ENCODE data around the gene ZNF221.

The ZNF221 gene

GRCh38 chr19:43960411-43960810 is 9.4 kb downstream of the ZNF221 start:
- no peak for DNase-seq

GRCh38 chr19:43966079-43966694 is 15.2 kb downstream of the ZNF221 start:
- no peak for DNase-seq

DNA sequence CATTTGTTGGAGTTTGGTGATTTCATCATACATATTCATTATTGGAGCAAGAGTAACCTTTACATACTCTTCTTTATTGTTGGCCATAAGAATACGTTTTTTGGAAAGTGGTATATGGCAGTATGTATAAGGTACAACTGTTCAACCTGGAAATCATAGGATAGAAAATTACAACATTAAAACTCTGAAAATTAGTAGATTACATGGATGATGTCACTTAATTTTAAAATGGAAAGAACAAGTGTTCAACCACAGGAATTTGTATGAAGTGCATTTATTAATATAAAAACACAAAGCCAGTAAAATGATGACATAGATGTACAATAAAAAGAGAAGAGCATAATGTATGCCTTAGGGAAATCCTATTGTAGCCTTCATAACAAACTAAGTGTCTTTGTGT is 25.7 kb downstream of the ZNF221 start:
- DNase-seq, result no peak

DNA sequence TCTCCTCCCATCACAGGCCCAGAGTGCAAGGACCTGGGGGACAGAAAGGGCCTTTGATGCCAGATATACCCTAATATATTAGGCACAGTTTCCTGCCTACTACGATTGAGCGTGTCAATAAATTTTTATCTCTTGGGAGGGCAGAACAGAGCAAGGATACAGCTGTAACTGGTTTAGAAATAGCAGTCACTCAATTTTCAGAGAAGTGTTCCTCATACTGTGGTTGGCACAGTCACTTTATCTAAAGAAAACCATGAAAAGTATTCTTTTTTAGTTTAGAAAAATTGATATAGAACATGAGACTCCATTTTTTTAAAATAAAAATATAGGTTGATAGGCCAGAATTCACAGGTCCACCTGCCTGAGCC is 32.5 kb downstream of the ZNF221 start:
- no peak for DNase-seq

DNA sequence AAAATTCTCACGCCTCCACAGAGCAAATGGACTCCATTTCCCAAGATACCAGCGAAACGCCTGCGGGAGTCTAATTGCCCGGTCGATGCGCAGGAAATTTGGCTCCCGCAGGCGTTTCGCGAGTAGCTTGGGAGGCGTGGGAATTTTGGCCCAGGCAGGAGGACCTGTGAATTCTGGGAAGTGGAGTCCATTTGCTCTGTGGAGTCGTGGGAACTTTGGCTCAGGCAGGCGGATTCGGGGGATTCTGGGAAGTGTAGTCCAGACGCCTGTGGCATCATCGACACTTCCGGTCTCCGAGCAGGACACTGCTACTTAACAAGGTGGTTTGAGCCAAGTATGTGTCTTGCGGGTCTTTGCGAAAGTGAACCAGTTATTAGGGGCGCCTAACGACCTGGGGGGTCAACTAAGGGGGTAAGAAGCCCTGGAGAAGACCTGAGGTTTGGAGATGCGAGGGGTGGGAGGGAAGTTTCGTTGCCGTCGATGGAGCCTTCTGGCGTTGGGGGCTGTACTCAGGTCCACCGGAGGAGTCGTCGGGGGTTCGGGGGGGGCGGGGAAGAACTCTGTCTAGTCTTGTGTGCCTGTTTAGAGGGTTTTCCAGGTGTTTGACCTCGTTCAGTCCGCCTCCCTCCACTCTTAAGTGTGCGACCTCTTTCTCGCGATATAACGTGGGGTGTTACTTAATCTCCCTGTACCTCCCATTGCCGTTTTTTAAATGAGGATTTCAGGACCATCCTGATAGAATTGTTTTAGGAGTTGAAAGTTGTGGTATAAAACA is 33.1 kb downstream of the ZNF221 start, which contains the start of gene ZNF155:
Gene ZNF155, plus strand, starts transcription at position 277 of the 775 bp plus-strand sequence. CDS start 4,356 bp downstream, outside the sequence.
- DNase-seq, result peak; percentile 98

GRCh38 chr19:43984687-43985000 is 33.6 kb downstream of the ZNF221 start:
- no peak for DNase-seq

DNA sequence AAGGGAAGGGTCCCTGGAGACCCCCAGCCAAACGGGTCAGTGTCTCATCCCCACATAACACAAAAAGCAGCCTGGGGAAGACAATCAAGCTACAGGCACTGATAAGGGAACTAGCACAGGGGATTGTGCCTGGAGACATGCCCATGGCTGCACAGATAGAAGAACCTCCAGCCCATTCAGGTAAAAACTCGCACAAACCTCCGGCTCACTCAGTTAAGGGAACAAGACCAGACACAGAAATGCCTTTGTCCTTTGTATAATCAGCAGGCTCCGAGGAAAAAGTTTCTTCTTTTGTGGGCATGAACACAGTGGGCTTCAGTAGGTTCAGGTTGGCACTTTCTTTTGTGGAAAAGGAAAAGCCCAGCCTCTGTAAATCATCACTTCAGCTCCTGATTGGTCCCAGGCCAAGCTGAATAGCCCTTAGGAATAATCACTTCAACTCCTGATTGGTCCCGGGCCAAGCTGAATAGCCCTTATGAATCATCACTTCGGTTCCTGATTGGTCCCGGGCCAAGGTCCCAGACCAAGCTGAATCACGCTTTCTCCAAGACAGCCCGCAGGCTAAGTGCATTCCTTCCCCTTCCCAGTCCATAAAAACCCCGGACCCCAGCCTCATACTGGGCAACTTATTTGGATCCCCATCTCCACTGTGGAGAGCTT is 46.7 kb downstream of the ZNF221 start:
- peak; percentile 74 for DNase-seq

- DNase-seq, result no peak
These were observed 51.2 kb downstream of the ZNF221 start for GRCh38 chr19:44002212-44002565.

DNA sequence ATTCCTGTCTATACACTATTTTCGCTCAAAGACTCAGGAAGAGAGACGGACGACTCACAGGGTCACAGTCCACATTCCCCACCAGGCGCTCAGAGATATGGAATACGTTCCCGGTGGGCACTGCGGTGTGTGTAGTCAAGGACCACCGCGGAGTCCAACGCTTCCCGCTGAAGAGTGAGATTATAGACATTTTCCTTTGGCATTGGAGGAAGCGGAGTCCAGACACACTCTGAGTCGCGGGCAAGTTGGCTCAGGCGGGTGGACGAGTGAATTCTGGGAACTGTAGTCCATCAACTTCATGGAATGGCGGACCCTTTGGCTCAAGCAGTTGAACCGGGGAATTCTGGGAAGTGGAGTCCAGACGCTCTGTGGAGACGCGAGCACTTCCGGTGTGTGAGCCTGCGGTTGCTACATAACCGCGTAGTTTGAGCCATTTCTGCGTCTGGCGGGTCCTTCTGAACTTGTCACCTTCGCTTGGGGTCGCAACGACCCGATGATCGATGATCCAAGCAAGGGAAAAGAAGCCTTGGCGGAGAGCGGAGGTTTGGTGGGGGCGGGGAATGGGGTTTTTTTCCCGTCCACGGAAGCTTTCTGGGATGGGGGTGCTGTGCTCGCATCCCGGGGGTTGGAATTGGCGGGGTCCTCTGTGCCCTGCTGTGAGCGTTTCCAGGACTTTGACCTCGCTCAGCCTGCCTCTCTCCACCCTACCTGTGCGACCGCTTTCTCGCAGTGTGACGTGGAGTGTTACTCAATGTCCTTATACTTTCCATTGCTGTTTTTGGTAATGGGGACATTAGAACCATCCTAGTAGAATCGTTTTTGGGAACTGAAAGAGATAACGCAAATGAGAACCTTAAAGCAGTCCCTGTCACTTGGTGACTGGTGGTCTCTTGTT is 51.8 kb downstream of the ZNF221 start, which contains the start of gene ZNF230:
Gene ZNF230, plus strand, starts transcription at position 392 of the 895 bp plus-strand sequence. CDS start 4,122 bp downstream, outside the sequence.
- DNase-seq, result peak; percentile 97

DNA sequence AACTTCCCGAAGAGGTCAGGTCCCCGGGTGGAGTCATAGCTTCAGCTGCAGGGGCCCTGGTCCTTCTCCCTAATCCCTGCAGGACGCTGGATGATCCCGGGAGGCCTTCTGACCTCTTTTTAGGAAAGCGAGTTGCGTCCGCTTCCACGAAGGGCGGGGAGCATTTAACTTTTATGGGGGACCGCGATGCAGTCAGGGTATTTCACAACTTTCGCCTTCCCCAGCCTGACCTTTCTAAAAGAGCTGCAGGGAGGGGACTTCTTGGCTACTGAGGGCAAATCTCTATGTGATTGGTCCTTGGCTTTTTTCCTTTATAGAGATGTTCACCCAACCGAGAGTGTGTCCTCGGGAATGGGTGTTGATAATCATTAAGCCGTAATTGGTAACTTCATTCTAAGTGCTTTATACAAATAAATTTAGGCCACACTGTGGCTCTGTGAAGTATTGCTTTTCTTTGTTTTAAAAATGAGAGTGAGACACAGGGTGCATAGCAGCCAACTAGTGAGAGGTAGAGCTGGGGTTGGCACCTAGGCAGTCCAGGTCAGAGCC is 52.5 kb downstream of the ZNF221 start:
- no peak for DNase-seq

- no peak for DNase-seq
These were observed 54.9 kb downstream of the ZNF221 start for GRCh38 chr19:44005973-44006372.

DNA sequence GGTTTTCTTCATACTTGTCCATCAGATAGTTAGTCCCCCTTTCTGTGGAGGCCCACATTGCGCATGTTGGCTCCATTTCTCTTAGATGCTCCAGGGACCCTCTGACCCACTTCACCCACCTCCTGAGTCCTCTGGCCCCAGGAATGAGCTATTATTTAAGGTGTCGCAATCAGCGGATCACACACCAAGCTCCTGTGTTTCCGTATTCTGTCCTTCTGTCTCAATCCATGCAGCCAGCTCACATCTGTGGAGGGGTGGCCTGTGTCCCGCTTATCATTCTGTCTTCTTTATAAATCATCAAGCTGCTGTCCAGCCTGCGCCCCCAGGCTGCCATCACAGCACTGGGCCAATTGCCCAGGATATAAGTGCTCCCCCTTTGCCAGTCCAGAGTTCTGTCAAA is 56.4 kb downstream of the ZNF221 start:
- no peak for DNase-seq

DNA sequence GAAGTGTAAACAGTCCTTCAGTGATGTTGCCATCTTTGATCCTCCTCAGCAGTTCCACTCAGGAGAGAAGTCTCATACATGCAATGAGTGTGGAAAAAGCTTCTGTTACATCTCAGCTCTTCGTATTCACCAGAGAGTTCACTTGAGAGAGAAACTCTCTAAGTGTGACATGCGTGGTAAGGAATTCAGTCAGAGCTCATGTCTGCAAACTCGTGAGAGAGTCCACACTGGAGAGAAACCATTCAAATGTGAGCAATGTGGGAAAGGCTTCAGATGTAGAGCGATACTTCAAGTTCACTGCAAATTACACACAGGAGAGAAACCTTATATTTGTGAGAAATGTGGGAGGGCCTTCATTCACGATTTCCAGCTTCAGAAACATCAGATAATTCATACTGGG is 59.4 kb downstream of the ZNF221 start:
- no peak for DNase-seq
